ENCODE results near the gene GTF2H3.
"Not testable (repeated sequence)": the region's sequence is repeated elsewhere in the genome, so short reads cannot be mapped to it uniquely, and the experiment has no call there.

The GTF2H3 gene

DNA sequence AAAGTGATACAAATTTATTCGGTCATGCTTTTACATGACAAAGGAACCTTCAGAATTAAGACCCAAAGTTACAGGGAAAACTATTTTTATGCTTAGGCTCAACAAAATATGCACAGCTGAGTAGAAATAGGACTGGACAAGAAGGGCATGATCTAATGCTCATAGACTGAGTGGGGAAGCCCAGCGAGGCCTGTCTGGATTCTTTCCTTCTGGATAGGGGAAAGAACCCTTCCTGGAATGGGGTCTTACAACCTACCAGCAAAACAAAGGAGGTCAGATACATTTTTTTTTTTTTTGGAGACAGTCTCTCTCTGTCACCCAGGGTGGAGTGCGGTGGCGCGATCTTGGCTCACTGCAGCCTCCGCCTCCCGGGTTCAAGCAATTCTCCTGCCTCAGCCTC lies 33.9 kb upstream of the GTF2H3 start:
- DNase-seq (ENCODE audit: low spot score): no peak
- TF ChIP-seq, protein P1, sequence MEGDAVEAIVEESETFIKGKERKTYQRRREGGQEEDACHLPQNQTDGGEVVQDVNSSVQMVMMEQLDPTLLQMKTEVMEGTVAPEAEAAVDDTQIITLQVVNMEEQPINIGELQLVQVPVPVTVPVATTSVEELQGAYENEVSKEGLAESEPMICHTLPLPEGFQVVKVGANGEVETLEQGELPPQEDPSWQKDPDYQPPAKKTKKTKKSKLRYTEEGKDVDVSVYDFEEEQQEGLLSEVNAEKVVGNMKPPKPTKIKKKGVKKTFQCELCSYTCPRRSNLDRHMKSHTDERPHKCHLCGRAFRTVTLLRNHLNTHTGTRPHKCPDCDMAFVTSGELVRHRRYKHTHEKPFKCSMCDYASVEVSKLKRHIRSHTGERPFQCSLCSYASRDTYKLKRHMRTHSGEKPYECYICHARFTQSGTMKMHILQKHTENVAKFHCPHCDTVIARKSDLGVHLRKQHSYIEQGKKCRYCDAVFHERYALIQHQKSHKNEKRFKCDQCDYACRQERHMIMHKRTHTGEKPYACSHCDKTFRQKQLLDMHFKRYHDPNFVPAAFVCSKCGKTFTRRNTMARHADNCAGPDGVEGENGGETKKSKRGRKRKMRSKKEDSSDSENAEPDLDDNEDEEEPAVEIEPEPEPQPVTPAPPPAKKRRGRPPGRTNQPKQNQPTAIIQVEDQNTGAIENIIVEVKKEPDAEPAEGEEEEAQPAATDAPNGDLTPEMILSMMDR (IDR thresholded peaks at IDR 0.05; ENCODE audit: extremely low read depth, insufficient read depth, missing control alignments): no peak
- in situ Hi-C loops (cut with MboI; ENCODE audit: low pct_unique_long_range_greater_than_20kb, low sequenced_read_pairs, unreplicated experiment): no loop called here

GRCh38 chr12:123601602-123602489 lies 31.8 kb upstream of the GTF2H3 start, which contains the start of gene DDX55:
TSS of gene DDX55 (plus strand) at chr12:123602099. CDS start at chr12:123602149, 50 bp downstream.
- DNase-seq (ENCODE audit: low spot score): peak; percentile 89
- in situ Hi-C loops (cut with MboI; ENCODE audit: low pct_unique_long_range_greater_than_20kb, low sequenced_read_pairs, unreplicated experiment): no loop called here
- TF ChIP-seq, protein P1 (IDR thresholded peaks at IDR 0.05; ENCODE audit: extremely low read depth, insufficient read depth, missing control alignments): peak; percentile 44

DNA sequence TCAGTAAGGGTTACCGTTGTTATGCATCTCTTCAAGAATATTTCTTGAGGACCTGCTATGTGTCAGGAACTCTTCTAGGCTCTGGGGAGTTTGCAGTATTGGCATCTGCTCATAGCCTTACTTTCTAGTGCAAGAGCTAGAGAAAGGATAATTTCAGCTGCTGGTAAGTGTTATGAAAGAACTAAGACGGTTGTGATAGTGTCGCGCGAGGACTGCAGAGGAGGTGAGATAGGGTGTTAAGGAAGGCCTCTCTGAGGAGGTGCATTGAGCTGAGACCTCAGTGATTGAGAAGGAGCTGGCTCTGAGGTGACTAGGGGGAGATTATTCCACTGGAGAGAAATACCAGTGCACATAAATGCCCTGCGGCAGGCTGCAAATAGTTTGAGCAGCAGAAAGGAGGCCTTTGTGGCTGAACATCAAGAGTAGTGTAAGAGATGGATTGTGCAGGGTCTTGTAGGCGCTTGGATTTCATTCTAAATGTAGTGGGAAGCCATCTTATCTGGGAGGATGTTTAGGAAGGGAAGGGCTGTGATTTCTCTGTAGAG lies 30.9 kb upstream of the GTF2H3 start:
- no peak for DNase-seq (ENCODE audit: low spot score)
- in situ Hi-C loops (cut with MboI; ENCODE audit: low pct_unique_long_range_greater_than_20kb, low sequenced_read_pairs, unreplicated experiment): no loop called here
- TF ChIP-seq, protein P1 (IDR thresholded peaks at IDR 0.05; ENCODE audit: extremely low read depth, insufficient read depth, missing control alignments): no peak

- in situ Hi-C loops (cut with MboI; ENCODE audit: low pct_unique_long_range_greater_than_20kb, low sequenced_read_pairs, unreplicated experiment); DNase-seq (ENCODE audit: low spot score): not testable (repeated sequence)
Measured at GRCh38 chr12:123603495-123603894, 30.1 kb upstream of the GTF2H3 start.

- TF ChIP-seq, protein P1 (IDR thresholded peaks at IDR 0.05; ENCODE audit: extremely low read depth, insufficient read depth, missing control alignments): no peak
- DNase-seq (ENCODE audit: low spot score): no peak
- in situ Hi-C loops (cut with MboI; ENCODE audit: low pct_unique_long_range_greater_than_20kb, low sequenced_read_pairs, unreplicated experiment): no loop called here
Measured at GRCh38 chr12:123607756-123608155, 25.9 kb upstream of the GTF2H3 start.

- DNase-seq (ENCODE audit: low spot score): no peak
- TF ChIP-seq, protein P1 (IDR thresholded peaks at IDR 0.05; ENCODE audit: extremely low read depth, insufficient read depth, missing control alignments): no peak
- in situ Hi-C loops (cut with MboI; ENCODE audit: low pct_unique_long_range_greater_than_20kb, low sequenced_read_pairs, unreplicated experiment): no loop called here
Measured at GRCh38 chr12:123608182-123608581, 25.4 kb upstream of the GTF2H3 start.

- in situ Hi-C loops (cut with MboI; ENCODE audit: low pct_unique_long_range_greater_than_20kb, low sequenced_read_pairs, unreplicated experiment): no loop called here
- DNase-seq (ENCODE audit: low spot score): no peak
- TF ChIP-seq, protein P1 (IDR thresholded peaks at IDR 0.05; ENCODE audit: extremely low read depth, insufficient read depth, missing control alignments): no peak
Measured at GRCh38 chr12:123614110-123614509, 19.5 kb upstream of the GTF2H3 start.
